ENCODE data around the gene CDC45.
"Not testable (repeated sequence)": the region's sequence is repeated elsewhere in the genome, so short reads cannot be mapped to it uniquely, and the experiment has no call there.

CDC45 gene, protein sequence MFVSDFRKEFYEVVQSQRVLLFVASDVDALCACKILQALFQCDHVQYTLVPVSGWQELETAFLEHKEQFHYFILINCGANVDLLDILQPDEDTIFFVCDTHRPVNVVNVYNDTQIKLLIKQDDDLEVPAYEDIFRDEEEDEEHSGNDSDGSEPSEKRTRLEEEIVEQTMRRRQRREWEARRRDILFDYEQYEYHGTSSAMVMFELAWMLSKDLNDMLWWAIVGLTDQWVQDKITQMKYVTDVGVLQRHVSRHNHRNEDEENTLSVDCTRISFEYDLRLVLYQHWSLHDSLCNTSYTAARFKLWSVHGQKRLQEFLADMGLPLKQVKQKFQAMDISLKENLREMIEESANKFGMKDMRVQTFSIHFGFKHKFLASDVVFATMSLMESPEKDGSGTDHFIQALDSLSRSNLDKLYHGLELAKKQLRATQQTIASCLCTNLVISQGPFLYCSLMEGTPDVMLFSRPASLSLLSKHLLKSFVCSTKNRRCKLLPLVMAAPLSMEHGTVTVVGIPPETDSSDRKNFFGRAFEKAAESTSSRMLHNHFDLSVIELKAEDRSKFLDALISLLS

GRCh38 chr22:19479355-19480172 lies at the start of gene CDC45:
TSS of gene CDC45 (plus strand) at chr22:19479920. CDS start at chr22:19479969, 49 bp downstream.
- DNase-seq: peak; percentile 95

GRCh38 chr22:19429950-19430889 lies 49.5 kb upstream of the CDC45 start:
- DNase-seq: no peak

- DNase-seq: no peak
These were observed 48.7 kb upstream of the CDC45 start for GRCh38 chr22:19430890-19431541.

DNA sequence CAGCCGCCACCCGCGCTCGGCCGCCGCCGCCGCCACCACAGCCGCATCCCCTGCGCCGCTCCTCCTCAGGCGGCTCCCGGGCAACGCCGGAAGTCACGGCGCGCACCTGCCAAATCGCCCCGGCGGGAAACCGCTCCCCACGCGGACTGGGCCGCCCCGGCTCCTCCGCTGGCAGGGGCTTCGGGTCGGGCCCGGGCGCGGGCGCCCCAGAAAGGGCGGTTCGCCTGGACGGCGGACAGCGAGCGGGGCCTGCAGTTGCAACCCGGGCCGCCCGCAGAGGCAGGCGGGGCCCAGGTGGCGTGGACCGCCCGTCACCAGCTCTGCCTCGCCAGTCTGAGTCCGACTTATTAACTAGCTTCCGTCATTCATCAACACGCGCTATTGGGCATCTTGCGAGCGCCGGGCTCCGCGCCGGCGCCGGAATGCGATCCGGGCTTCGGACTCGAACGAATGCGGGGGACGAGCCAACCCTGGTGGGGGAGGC lies 48.0 kb upstream of the CDC45 start, which contains the start of gene HIRA:
HIRA (minus strand) TSS at position 85 of the 484 bp plus-strand sequence. CDS start 257 bp downstream, outside the sequence.
- peak; percentile 33 for DNase-seq

DNA sequence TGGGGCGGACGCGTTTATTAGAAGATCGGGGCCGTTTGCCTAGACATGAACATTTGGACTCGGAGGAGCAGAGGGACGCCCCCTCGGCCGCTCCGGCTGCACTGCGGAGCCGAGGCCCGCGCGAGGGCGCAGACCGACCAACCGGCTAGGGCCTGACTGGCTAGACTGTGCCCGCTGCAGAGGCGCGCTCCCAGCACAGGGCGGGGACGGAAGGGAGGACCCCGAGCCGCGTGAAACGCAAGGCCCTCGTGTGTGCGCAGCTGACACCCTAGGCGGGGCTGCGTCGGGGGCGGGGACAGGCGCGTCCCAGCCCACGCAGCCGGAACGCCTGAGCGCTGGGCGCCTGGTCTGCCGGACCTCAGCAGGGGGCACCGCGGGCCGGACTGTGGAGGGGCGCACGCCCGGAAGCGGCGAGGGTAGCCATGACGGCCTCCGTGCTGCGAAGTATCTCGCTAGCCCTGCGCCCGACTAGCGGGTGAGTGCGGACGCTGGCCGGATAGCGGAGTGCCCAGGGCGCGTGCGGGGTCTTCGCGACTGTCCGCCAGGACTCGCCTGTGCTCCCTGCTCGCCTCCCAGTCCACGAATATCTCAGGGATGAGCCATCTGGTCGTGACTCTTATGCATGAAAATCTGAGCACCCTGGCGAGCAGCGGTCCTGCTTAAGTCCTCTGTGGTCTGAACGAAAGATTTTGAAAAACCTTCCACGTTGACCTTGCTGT lies 47.4 kb upstream of the CDC45 start, which contains the start of gene MRPL40:
MRPL40 (plus strand) TSS at position 413 of the 719 bp plus-strand sequence; CDS start at position 423, 10 bp downstream.
- peak; percentile 74 for DNase-seq

DNA sequence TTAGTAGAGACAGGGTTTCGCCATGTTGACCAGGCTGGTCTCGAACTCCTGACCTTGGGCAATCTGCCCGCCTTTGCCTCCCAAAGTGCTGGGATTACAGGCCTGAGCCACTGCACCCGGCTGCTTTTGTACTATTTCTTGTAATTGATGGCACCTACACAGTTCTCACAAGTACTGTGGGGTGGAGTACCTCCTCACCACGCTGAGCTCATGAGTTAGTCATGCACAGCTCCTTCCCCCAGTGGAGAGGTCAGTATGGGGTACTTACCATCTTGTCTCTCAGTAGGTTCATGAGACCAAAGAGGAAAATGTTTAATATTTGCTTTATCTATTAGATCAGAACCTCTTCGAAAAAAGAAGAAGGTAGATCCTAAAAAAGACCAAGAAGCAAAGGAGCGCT lies 45.3 kb upstream of the CDC45 start:
- DNase-seq: no peak

DNA sequence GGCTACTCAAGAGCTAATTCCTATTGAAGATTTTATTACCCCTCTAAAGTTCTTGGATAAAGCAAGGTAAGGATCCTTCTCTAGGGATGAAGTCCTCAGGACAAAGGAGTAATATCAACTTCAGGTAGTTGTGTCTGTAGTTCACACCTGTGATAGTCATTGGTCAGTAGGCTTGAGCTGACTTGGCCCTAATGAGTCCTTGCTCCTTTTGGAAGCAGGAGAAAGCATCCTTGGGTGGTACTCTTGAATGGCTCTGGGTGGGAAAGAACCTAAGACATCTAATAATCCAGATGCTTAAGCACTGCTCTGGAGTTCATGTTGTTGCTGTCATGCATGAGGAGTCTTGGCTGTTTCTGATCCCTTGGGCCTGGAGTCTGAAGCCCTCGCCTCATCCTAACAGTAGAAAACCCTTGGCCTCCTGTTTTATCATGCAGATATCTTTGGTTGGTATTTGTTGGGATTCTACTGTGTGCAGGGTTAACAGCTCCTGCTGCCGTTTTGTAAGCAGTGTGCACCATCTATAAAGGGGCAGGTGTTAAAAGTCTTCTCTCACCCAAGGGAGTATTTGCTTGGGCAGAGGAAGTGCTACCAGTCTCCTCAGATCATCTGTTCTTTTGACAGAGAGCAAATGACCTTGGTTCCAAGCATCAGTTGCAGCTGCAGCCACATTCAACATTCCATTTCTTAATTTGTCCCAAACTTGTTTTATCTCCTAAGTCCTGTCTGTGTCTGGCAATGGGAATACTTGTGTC lies 44.7 kb upstream of the CDC45 start:
- DNase-seq: no peak

GRCh38 chr22:19436444-19437161 lies 43.1 kb upstream of the CDC45 start:
- DNase-seq: not testable (repeated sequence)

GRCh38 chr22:19438298-19438697 lies 41.4 kb upstream of the CDC45 start:
- no peak for DNase-seq

DNA sequence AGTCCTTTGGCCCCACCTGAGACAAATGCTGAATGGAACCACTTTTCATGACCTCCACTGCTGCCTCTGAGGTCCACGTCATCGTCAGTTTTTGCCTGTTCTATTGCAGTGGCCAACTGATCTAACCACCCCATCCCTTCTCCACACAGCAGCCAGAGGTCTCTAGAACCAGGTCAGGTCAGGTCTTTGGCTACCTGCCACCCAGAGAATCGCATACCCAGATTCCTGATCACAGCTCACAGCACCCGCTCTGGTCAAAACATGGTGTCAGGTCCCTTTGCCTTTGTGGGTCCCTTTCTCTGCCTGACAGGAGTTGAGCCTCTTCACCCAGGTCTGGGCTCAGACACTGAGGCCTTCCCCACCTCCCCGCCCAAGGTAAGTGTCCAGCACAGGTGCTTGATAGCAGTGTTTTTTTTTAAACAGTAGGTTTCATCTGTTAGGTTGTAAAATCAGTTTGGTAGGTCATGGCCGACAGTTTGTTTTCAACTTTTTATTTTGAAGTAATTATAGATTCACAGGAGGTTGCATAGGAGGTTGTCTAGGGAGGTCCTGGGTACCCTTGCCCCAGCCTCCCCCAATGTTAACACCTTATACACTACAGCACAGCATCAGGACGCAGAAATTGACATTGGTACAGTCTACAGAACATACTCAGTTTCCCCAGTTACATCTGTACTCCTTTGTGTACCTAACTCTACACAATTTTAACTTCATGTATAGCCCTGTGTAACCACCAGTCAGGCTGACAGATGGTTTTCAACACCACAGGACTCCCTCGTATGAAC lies 39.1 kb upstream of the CDC45 start:
- DNase-seq: no peak

- DNase-seq: no peak
These were observed 37.6 kb upstream of the CDC45 start for GRCh38 chr22:19442166-19442565.

DNA sequence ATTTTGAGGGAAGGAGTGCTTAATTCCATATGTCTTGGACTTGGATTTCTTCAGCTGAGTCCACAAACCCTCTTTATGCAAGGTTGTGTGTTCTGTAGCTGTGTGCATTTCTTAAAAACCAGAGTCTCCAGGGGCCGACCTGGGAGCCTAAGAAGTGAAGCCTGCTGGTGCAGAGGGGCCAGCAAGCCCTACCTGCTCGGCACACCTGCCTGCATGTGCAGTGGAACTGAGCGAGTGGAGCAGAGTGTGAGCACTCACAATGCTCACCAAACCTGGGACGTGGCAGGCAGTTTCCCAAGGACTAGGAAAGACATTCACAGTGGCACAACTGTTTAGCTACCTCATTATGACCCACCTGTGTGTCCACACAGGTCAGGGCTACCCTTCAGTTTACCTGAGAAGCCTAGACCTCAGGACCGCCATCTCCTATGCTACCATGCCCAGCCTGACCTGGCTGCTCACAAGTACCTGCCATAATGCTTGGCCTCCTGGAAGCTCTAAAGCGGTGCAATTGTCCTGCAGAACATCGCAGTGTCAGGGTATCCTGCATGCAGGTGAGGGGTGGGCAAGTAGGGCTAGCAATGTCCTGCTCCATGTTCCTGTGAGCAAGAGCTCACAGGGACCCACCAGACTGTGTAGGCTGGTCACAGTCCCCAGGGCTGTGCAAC lies 36.0 kb upstream of the CDC45 start:
- DNase-seq: no peak

DNA sequence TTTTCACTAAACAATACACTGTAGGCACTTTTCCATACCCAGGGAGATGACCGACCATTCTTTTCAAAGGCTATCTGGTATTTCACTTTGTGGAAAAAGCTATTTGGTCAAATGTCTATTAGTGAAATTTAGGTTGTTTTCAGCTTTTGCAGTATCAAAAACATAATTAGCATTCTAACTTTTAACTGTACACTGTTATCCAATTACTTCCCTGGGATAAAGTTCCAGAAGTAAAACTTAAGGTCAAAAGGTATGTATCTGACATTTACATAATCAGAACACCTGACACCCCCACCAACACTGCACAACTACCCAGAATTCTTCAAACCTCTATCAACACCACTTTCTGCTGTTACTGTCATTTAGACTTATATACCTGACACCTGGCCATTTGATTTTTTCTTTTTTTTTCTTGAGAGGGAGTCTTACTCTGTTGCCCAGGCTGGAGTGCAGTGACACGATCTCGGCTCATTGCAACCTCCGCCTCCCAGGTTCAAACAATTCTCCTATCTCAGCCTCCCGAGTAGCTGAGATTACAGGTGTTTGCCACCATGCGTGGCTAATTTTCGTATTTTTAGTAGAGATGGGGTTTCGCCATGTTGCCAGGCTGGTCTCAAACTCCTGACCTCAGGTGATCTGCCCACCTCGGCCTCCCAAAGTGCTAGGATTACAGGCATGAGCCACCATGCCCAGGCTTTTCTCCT lies 34.3 kb upstream of the CDC45 start:
- not testable (repeated sequence) for DNase-seq

DNA sequence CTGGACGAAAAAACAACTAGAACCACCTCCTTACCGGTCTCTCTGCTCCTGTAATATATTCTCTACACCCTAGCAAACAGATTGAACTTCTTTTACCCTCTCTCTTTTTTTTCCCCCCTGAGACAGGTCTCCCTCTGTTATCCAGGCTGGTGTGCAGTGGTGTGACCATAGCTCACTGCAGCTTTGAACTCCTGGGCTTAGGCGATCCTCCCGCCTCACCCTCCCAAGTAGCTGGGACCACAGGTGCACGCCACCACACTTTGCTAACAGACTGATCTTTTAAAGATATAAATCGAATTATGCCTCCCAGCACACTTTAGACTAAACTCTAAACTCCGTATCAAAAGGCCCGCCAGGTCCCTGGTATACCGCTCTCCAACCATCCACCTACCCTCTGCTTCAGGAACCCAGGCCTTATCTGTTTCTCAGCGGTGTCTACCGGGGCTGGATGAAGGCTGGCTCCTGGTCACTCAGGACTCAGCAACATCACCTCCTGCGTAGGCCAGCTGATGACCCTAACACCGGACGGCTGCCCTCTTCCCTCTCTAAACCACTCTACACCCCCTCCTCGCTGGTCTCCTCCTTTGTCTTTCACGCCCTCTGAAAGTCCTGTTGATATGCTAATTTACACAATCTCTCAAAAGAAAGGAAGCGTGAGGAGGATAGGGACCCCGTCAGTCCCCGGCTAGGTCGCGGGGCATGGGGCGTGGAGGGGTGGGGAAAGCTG lies 33.0 kb upstream of the CDC45 start:
- DNase-seq: no peak

DNA sequence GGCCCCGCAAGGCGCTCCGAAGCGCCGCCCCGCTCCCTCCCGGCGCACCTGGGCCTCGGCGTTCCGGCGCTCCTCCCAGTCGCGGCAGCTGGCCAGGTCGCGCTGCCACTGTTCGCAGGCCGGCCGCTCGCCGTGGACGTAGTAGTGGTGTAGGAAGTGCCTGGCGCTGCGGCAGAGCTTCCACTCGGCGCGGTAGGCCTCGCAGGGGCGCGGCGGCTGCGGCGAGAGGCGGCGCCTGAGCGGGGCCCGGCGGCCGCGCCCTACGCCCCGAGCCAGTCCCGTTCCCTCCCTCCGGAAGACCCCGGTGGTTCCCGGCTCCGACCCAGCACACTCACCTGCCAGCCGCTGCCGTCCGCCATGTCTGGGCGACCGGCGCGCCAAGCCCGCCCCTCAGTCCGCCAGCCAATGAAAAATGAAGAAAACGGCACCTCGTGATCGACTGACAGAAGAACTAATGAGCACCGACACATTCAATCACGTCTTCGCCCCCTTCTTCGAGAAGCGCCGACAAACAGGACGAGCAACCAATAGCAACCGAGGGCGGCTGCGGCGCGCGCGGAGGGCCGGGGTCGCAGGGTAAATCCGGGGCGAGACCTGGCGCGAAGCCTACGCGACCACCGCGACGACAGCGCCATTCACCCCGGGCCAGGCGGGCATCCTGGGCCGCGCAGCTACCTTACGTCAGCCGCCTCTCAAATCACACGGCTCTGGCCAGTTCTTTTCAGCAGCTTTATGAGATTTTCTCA lies 32.2 kb upstream of the CDC45 start, which contains the start of gene C22orf39:
C22orf39 (minus strand) TSS at position 382 of the 746 bp plus-strand sequence; CDS start at position 359, 23 bp downstream.
- peak; percentile 86 for DNase-seq

Measured in NCI-H2081 treated with DMSO at 0.1 percent for 48 hours (cell line).